Activated naive CD8-positive, alpha-beta T cell treated with anti-CD3 and anti-CD28 coated beads, Interleukin-2, amount 10 ng/mL, durations not matched to agents 7 days and 5 days (primary cell): ENCODE measurements around the gene PDE10A. TPM values are rescaled to one million over a fixed set of nuclear protein-coding genes. Genes with fewer than 3 reads are reported as not detected.

Source experiments
- ATAC-seq: fragments of 150-1000 bp; cut with Tn5 transposase; one replicate; pipeline ENCODE4 v1.10.0; 2021; ENCODE audit warnings: low read depth, moderate library complexity
- POLR2A ChIA-PET: fragments of 350-600 bp; sonication (Branson Sonifier 250); formaldehyde crosslinking; loops from one replicate; lab custom pipeline; 2021; ENCODE audit warnings: antibody characterized with exemption; lab: Charles Lee
- DNase-seq: peaks from one replicate; pipeline ENCODE4 v3.0.0; 2021
- H3K27ac Mint-ChIP-seq: one replicate; pipeline ENCODE4 v1.8.0; 2022; ENCODE audit warnings: mild to moderate bottlenecking, mixed read lengths
- H3K27me3 Mint-ChIP-seq: one replicate; pipeline ENCODE4 v1.8.0; 2022; ENCODE audit warnings: mild to moderate bottlenecking, moderate library complexity, mixed read lengths
- H3K36me3 Mint-ChIP-seq: one replicate; pipeline ENCODE4 v1.8.0; 2021; ENCODE audit warnings: mild to moderate bottlenecking, mixed read lengths
- H3K4me1 Mint-ChIP-seq: one replicate; pipeline ENCODE4 v1.8.0; 2021; ENCODE audit warnings: mixed read lengths
- H3K4me3 Mint-ChIP-seq: one replicate; pipeline ENCODE4 v1.8.0; 2022; ENCODE audit warnings: mild to moderate bottlenecking, moderate library complexity, mixed read lengths
- H3K9me3 Mint-ChIP-seq: one replicate; pipeline ENCODE4 v1.8.0; 2021; ENCODE audit warnings: mixed read lengths
- total RNA-seq, 2 experiments: library from RNA; stranded (reverse); gene quantifications; one replicate each; pipeline ENCODE4 v1.2.3, GENCODE V29; 2021

The PDE10A gene
- not detected for total RNA-seq

GRCh38 chr6:165662749-165663376 is at the start of gene PDE10A:
TSS of gene PDE10A (minus strand) at chr6:165663241. CDS start at chr6:165662811, 430 bp downstream.
- H3K27me3 Mint-ChIP-seq: peaks cover 63% of the 10 kb centered on the region
- DNase-seq: peak; percentile 30
- no peak within 1 kb of the TSS for H3K4me3 Mint-ChIP-seq
- peak within 1 kb of the TSS; percentile 56 for H3K27ac Mint-ChIP-seq
- POLR2A ChIA-PET: no interaction called here
- ATAC-seq: no peak
- no peaks in the 10 kb centered on the region for H3K9me3 Mint-ChIP-seq
- H3K36me3 Mint-ChIP-seq: peaks cover 1% of the 10 kb centered on the region
- H3K4me1 Mint-ChIP-seq: peaks cover 3% of the 10 kb centered on the region

- ATAC-seq (no peak), DNase-seq (no peak)
- Mint-ChIP-seq H3K9me3 (no peaks in the 10 kb centered on the region), H3K36me3 (no peaks in the 10 kb centered on the region), H3K27me3 (no peaks in the 10 kb centered on the region), H3K4me1 (no peaks in the 10 kb centered on the region), H3K4me3 (no peak overlapping the region), H3K27ac (no peak overlapping the region)
- POLR2A ChIA-PET: no interaction called here
Observed at GRCh38 chr6:165708985-165709576, 46.0 kb upstream of the PDE10A start.

- POLR2A ChIA-PET: no interaction called here
- no peaks in the 10 kb centered on the region for H3K27me3 Mint-ChIP-seq
- no peak for ATAC-seq
Observed at GRCh38 chr6:165707067-165707853, 44.2 kb upstream of the PDE10A start.

GRCh38 chr6:165705941-165706340 is 42.9 kb upstream of the PDE10A start:
- POLR2A ChIA-PET: no interaction called here
- H3K4me1 Mint-ChIP-seq: no peaks in the 10 kb centered on the region
- DNase-seq (no peak), ATAC-seq (no peak)
- no peak overlapping the region for H3K4me3 Mint-ChIP-seq
- H3K9me3 Mint-ChIP-seq: no peaks in the 10 kb centered on the region
- H3K27me3 Mint-ChIP-seq: no peaks in the 10 kb centered on the region
- H3K36me3 Mint-ChIP-seq: no peaks in the 10 kb centered on the region
- H3K27ac Mint-ChIP-seq: no peak overlapping the region

More at GRCh38 chr6:165707067-165707853, 44.2 kb upstream of the PDE10A start:
- H3K4me3 Mint-ChIP-seq: no peak overlapping the region
- H3K4me1 Mint-ChIP-seq: no peaks in the 10 kb centered on the region
- H3K9me3 Mint-ChIP-seq: no peaks in the 10 kb centered on the region
- H3K27ac Mint-ChIP-seq: no peak overlapping the region
- no peak for DNase-seq
- H3K36me3 Mint-ChIP-seq: no peaks in the 10 kb centered on the region

- ATAC-seq: no peak
- no peaks in the 10 kb centered on the region for H3K4me1 Mint-ChIP-seq
- no peak overlapping the region for H3K4me3 Mint-ChIP-seq
- H3K9me3 Mint-ChIP-seq: no peaks in the 10 kb centered on the region
- H3K36me3 Mint-ChIP-seq: no peaks in the 10 kb centered on the region
- POLR2A ChIA-PET: no interaction called here
- H3K27ac Mint-ChIP-seq: no peak overlapping the region
- no peak for DNase-seq
- peaks cover 2% of the 10 kb centered on the region for H3K27me3 Mint-ChIP-seq
Observed at GRCh38 chr6:165704045-165704748, 41.2 kb upstream of the PDE10A start.

GRCh38 chr6:165702669-165703068 is 39.6 kb upstream of the PDE10A start:
- DNase-seq: no peak
- Mint-ChIP-seq H3K4me1 (no peaks in the 10 kb centered on the region), H3K9me3 (peaks cover 1% of the 10 kb centered on the region), H3K27ac (no peak overlapping the region), H3K4me3 (no peak overlapping the region), H3K27me3 (peaks cover 2% of the 10 kb centered on the region), H3K36me3 (no peaks in the 10 kb centered on the region)
- POLR2A ChIA-PET: no interaction called here
- ATAC-seq: no peak

GRCh38 chr6:165701564-165702354 is 38.7 kb upstream of the PDE10A start:
- Mint-ChIP-seq H3K9me3 (peaks cover 1% of the 10 kb centered on the region), H3K27me3 (peaks cover 2% of the 10 kb centered on the region), H3K4me3 (no peak overlapping the region), H3K27ac (no peak overlapping the region), H3K4me1 (no peaks in the 10 kb centered on the region), H3K36me3 (no peaks in the 10 kb centered on the region)
- ATAC-seq (no peak), DNase-seq (no peak)
- POLR2A ChIA-PET: no interaction called here

GRCh38 chr6:165701005-165701404 is 38.0 kb upstream of the PDE10A start:
- peaks cover 2% of the 10 kb centered on the region for H3K27me3 Mint-ChIP-seq
- H3K36me3 Mint-ChIP-seq: no peaks in the 10 kb centered on the region
- no peak for ATAC-seq
- H3K27ac Mint-ChIP-seq: no peak overlapping the region
- no peak overlapping the region for H3K4me3 Mint-ChIP-seq
- POLR2A ChIA-PET: no interaction called here
- DNase-seq: no peak
- H3K9me3 Mint-ChIP-seq: peaks cover 1% of the 10 kb centered on the region
- H3K4me1 Mint-ChIP-seq: no peaks in the 10 kb centered on the region

GRCh38 chr6:165698868-165699267 is 35.8 kb upstream of the PDE10A start:
- Mint-ChIP-seq H3K36me3 (no peaks in the 10 kb centered on the region), H3K27ac (no peak overlapping the region)

GRCh38 chr6:165697171-165697570 is 34.1 kb upstream of the PDE10A start:
- POLR2A ChIA-PET: no interaction called here
- Mint-ChIP-seq H3K9me3 (peaks cover 1% of the 10 kb centered on the region), H3K27ac (no peak overlapping the region), H3K4me3 (no peak overlapping the region), H3K27me3 (peaks cover 2% of the 10 kb centered on the region), H3K4me1 (no peaks in the 10 kb centered on the region), H3K36me3 (no peaks in the 10 kb centered on the region)
- DNase-seq (no peak), ATAC-seq (no peak)

More at GRCh38 chr6:165698868-165699267, 35.8 kb upstream of the PDE10A start:
- POLR2A ChIA-PET: no interaction called here
- H3K9me3 Mint-ChIP-seq: peaks cover 1% of the 10 kb centered on the region
- H3K4me1 Mint-ChIP-seq: no peaks in the 10 kb centered on the region
- ATAC-seq: no peak
- H3K27me3 Mint-ChIP-seq: peaks cover 2% of the 10 kb centered on the region
- H3K4me3 Mint-ChIP-seq: no peak overlapping the region
- DNase-seq: no peak

GRCh38 chr6:165695722-165696515 is 32.9 kb upstream of the PDE10A start:
- Mint-ChIP-seq H3K4me3 (no peak overlapping the region), H3K9me3 (peaks cover 1% of the 10 kb centered on the region), H3K27me3 (peaks cover 2% of the 10 kb centered on the region), H3K4me1 (no peaks in the 10 kb centered on the region), H3K27ac (no peak overlapping the region), H3K36me3 (no peaks in the 10 kb centered on the region)
- DNase-seq: no peak
- POLR2A ChIA-PET: no interaction called here
- no peak for ATAC-seq

- POLR2A ChIA-PET: no interaction called here
- no peak for DNase-seq
- no peak for ATAC-seq
- Mint-ChIP-seq H3K4me1 (no peaks in the 10 kb centered on the region), H3K4me3 (no peak overlapping the region), H3K27me3 (no peaks in the 10 kb centered on the region), H3K27ac (no peak overlapping the region), H3K9me3 (peaks cover 4% of the 10 kb centered on the region), H3K36me3 (no peaks in the 10 kb centered on the region)
Observed at GRCh38 chr6:165694296-165694695, 31.3 kb upstream of the PDE10A start.
